ENCODE measurements around the gene HS3ST4. TPM values are rescaled to one million over a fixed set of nuclear protein-coding genes. Genes with fewer than 3 reads are reported as not detected.

Gene HS3ST4
- not detected in 2 replicates for total RNA-seq

- DNase-seq (ENCODE audit: low read depth): no peak
- no peak for TF ChIP-seq CTCF (IDR thresholded peaks at IDR 0.05; ENCODE audit: insufficient read depth, low read depth, low read length)
- no peak within 1 kb of the TSS for H3K4me3 ChIP-seq (ENCODE audit: low read depth, low read length)
Observed at GRCh38 chr16:25691519-25692091, at the start of gene HS3ST4. TSS of gene HS3ST4 (plus strand) at chr16:25691959.

- no peak overlapping the region for H3K4me3 ChIP-seq (ENCODE audit: low read depth, low read length)
- TF ChIP-seq CTCF (IDR thresholded peaks at IDR 0.05; ENCODE audit: insufficient read depth, low read depth, low read length): no peak
Observed at GRCh38 chr16:25643633-25644032, 48.1 kb upstream of the HS3ST4 start.

GRCh38 chr16:25656639-25657038 is 35.1 kb upstream of the HS3ST4 start:
- no peak for TF ChIP-seq CTCF (IDR thresholded peaks at IDR 0.05; ENCODE audit: insufficient read depth, low read depth, low read length)
- no peak for DNase-seq (ENCODE audit: low read depth)
- no peak overlapping the region for H3K4me3 ChIP-seq (ENCODE audit: low read depth, low read length)

More at GRCh38 chr16:25643633-25644032, 48.1 kb upstream of the HS3ST4 start:
- DNase-seq (ENCODE audit: low read depth): no peak

GRCh38 chr16:25676820-25677219 is 14.9 kb upstream of the HS3ST4 start:
- TF ChIP-seq CTCF (IDR thresholded peaks at IDR 0.05; ENCODE audit: insufficient read depth, low read depth, low read length): no peak
- no peak overlapping the region for H3K4me3 ChIP-seq (ENCODE audit: low read depth, low read length)
- no peak for DNase-seq (ENCODE audit: low read depth)

GRCh38 chr16:25679511-25679910 is 12.2 kb upstream of the HS3ST4 start:
- TF ChIP-seq CTCF (IDR thresholded peaks at IDR 0.05; ENCODE audit: insufficient read depth, low read depth, low read length): no peak
- H3K4me3 ChIP-seq (ENCODE audit: low read depth, low read length): no peak overlapping the region
- no peak for DNase-seq (ENCODE audit: low read depth)

- no peak for TF ChIP-seq CTCF (IDR thresholded peaks at IDR 0.05; ENCODE audit: insufficient read depth, low read depth, low read length)
- DNase-seq (ENCODE audit: low read depth): no peak
Observed at GRCh38 chr16:25689137-25689836, 2.5 kb upstream of the HS3ST4 start.

More at GRCh38 chr16:25689137-25689836, 2.5 kb upstream of the HS3ST4 start:
- no peak overlapping the region for H3K4me3 ChIP-seq (ENCODE audit: low read depth, low read length)

All from fibroblast of villous mesenchyme (primary cell).